ENCODE measurements around the gene GEMIN5.

Gene GEMIN5

DNA sequence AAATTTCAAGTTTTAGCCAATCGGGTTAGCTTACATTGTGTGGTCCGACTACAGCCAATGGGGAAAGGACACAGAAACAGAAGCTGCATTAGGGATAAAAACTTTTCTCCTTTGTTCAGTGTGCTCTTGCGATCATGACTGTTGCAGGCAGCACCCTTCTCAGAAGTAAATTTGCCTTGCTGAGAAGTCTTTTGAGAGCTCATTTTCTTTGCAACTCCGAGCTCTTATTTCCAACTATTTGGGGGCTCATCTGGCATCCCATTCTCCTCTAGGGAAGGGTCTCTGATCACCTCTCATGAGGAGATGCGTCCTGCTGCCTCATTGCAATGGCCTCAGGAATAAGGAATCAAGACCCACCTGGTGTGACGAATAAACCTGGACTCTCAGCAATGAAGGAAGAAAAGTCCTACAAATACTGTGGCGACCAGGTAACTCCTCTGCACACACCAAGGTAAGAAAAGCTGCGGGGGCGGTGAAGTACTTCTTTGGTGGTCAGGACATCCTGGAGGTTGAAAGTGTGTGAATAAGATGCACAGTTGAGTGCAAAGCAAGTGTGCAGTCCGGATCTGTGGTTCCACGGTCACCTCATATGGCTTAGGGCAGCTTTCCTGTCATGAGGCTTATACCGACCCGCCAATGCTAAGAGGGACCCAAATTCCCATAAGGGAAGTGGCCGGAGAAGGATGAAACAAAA lies 59.2 kb downstream of the GEMIN5 start:
- no peak overlapping the region for H3K4me3 ChIP-seq (ENCODE audit: low read depth, low read length)
- TF ChIP-seq, protein P1, sequence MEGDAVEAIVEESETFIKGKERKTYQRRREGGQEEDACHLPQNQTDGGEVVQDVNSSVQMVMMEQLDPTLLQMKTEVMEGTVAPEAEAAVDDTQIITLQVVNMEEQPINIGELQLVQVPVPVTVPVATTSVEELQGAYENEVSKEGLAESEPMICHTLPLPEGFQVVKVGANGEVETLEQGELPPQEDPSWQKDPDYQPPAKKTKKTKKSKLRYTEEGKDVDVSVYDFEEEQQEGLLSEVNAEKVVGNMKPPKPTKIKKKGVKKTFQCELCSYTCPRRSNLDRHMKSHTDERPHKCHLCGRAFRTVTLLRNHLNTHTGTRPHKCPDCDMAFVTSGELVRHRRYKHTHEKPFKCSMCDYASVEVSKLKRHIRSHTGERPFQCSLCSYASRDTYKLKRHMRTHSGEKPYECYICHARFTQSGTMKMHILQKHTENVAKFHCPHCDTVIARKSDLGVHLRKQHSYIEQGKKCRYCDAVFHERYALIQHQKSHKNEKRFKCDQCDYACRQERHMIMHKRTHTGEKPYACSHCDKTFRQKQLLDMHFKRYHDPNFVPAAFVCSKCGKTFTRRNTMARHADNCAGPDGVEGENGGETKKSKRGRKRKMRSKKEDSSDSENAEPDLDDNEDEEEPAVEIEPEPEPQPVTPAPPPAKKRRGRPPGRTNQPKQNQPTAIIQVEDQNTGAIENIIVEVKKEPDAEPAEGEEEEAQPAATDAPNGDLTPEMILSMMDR (IDR thresholded peaks at IDR 0.05; ENCODE audit: low read depth, low read length): no peak

DNA sequence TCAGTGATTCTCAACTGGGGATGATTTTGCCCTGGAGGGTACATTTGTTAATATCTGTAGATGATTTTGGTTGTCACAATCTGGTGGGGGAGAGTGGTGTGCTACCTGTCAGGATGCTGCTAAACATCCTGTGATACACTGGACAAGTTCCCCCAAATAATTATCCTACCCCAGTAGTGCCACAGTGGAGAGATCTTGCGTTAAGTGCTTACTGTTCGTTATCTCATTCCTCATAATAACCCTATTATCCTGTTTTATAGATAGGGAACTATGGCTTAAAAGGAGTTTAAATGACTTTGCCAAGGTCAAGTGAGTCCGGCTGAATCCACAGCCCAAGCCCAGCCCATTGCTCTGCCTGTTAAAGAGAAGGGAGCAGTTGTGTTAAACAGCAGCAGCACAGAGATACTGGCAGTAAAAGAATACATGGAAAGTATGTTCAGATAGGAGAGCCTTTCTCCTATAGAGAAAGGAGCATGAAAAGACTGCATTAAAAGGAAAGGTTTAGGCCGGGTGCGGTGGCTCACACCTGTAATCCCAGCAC lies 64.2 kb downstream of the GEMIN5 start:
- TF ChIP-seq, protein P1 (IDR thresholded peaks at IDR 0.05; ENCODE audit: low read depth, low read length): no peak

DNA sequence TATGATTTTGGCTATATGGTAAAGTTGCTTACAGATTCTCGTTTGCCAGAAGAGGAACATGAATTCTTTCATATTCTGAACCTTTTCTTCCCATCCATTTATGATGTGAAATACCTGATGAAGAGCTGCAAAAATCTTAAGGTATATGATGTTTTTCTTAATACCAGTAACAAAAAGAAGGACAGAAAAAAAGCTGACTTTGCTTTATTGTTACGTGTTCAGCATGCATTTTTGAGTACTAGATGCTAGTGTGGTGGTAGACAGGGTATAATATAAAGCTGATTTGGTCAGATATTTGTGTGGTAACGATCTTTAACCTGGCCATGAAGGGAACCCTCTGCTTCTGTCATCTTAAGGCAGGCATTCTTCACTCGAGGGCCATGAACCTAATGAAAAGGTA lies 66.3 kb downstream of the GEMIN5 start:
- TF ChIP-seq, protein P1 (IDR thresholded peaks at IDR 0.05; ENCODE audit: low read depth, low read length): no peak
- H3K4me3 ChIP-seq (ENCODE audit: low read depth, low read length): no peak overlapping the region

More for the DNA sequence above, 64.2 kb downstream of the GEMIN5 start:
- H3K4me3 ChIP-seq (ENCODE audit: low read depth, low read length): no peak overlapping the region

DNA sequence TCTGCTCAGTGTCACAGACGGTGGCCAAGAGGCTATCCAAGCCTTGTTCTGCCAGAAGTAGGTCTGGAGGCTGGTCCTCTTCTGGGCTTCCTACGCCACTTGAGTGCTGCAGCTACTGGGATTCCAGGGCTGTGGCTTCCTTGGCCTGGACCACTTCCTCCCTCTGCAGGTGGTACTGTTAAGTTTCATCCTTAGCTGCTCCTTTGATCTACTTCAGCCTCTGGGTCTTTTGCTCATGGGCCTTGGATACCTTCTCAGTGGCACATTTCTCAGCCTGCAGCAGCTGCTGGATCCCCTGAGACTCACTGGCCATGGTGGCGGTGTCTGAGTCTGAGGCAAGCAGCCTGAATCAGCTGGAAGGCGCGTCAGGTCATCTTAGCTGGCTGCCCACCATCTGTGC lies 69.3 kb downstream of the GEMIN5 start:
- H3K4me3 ChIP-seq (ENCODE audit: low read depth, low read length): no peak overlapping the region
- TF ChIP-seq, protein P1 (IDR thresholded peaks at IDR 0.05; ENCODE audit: low read depth, low read length): no peak

DNA sequence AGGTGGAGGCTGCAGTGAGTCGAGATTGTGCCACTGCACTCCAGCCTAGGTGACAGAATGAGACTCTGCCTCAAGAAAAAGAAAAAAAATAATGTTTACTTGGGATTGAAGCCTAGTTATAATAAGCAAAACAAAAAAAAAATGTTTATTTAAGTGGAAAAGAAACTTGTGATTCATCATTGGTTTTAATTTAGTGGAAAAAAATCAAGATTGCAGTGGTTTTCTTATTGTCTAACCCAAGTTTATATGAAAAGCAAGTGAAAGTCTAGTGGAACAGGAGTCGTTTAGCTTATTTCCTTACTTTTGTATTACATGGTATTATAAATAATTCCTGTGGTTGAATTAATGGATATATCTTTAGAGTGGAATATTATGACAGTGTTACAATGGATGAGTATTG lies 71.2 kb downstream of the GEMIN5 start:
- TF ChIP-seq, protein P1 (IDR thresholded peaks at IDR 0.05; ENCODE audit: low read depth, low read length): no peak

DNA sequence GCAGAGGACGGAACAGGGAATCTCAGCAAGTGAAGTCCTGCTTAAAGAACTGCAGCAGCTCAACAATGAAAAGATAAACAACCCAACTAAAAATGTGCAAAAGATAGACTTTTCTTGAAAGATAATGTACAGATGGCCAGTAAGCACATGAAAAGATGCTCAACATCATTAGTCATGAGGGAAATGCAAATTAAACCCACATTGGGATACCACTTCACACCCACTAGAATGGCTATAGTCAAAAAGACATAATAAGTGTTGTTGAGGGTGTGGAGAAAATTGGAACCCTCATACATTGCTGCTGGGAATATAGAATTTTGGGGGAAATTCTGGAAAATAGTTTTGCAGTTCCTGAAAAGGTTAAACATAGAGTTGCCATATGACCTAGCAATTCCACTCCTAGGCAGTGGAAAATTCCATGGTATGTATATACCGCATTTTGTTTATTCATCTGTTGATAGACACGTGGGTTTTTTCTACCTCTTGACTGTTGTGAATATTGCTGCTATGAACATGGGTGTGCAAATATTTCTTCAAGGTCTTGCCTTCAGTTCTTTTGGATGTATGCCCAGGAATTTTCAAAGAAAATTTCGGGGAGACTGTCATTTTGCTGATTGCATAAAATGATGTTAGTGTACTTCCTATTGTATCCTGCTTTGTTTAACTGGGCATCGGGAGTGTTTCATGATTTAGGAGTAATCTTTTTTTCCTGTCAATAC lies 72.4 kb downstream of the GEMIN5 start:
- no peak overlapping the region for H3K4me3 ChIP-seq (ENCODE audit: low read depth, low read length)
- TF ChIP-seq, protein P1 (IDR thresholded peaks at IDR 0.05; ENCODE audit: low read depth, low read length): no peak

More for the DNA sequence above, 71.2 kb downstream of the GEMIN5 start:
- no peak overlapping the region for H3K4me3 ChIP-seq (ENCODE audit: low read depth, low read length)

Data from WI38 (cell line).